IMR-90 (cell line): Measurements from ENCODE around the gene EPB41L3. TPM values are rescaled to one million over a fixed set of nuclear protein-coding genes. Genes with fewer than 3 reads are reported as not detected.

Experiments
- ATAC-seq: fragments of 200-7000 bp; cut with Tn5 transposase; 2 replicates; pipeline ENCODE4 v1.9.1; 2020; ENCODE audit warnings: low read depth, mild to moderate bottlenecking, moderate library complexity
- BruUV-seq: library from RNA; stranded (reverse); fragments of 400-500 nt; replicated peaks from 2 replicates; lab custom pipeline; 2021; lab: Mats Ljungman, UMichigan
- CTCF ChIA-PET: fragments of 300-600 bp; formaldehyde crosslinking; extraction: SDS; loops from one replicate; lab custom pipeline; 2021; ENCODE audit warnings: antibody characterized with exemption; lab: Yijun Ruan, JAX
- POLR2A ChIA-PET: fragments of 300-600 bp; sonication (Branson Sonifier 250); formaldehyde crosslinking; loops from one replicate; lab custom pipeline; 2022; ENCODE audit warnings: antibody characterized with exemption; ENCODE audit not compliant: unreplicated experiment; lab: Charles Lee
- DNase-seq: peaks from one replicate; pipeline ENCODE4 v3.0.0; 2013
- H2AFZ ChIP-seq: replicated peaks from 2 replicates; pipeline ENCODE3; 2013; ENCODE audit warnings: low read length, mild to moderate bottlenecking; ENCODE audit not compliant: poor library complexity
- H2AK5ac ChIP-seq: 2 replicates; pipeline ENCODE4 v1.6.1; 2013; ENCODE audit warnings: low read depth, low read length, inconsistent platforms
- H2AK9ac ChIP-seq: replicated peaks from 2 replicates; pipeline ENCODE3; 2013; ENCODE audit warnings: mild to moderate bottlenecking, low read depth, low read length, moderate library complexity; ENCODE audit not compliant: poor library complexity
- H2BK120ac ChIP-seq: 2 replicates; pipeline ENCODE4 v1.6.1; 2013; ENCODE audit warnings: low read depth, low read length, inconsistent platforms
- H2BK15ac ChIP-seq: 3 replicates; pipeline ENCODE4 v1.6.1; 2013; ENCODE audit warnings: low read depth, low read length, inconsistent platforms
- H2BK20ac ChIP-seq: 2 replicates; pipeline ENCODE4 v1.6.1; 2013; ENCODE audit warnings: low read depth, mild to moderate bottlenecking, inconsistent platforms, low read length, moderate library complexity
- H2BK5ac ChIP-seq: 2 replicates; pipeline ENCODE4 v1.6.1; 2013; ENCODE audit warnings: mild to moderate bottlenecking, low read depth, low read length, inconsistent platforms; ENCODE audit not compliant: poor library complexity, severe bottlenecking
- H3K14ac ChIP-seq: replicated peaks from 2 replicates; pipeline ENCODE4 v1.6.1; 2013; ENCODE audit warnings: low read depth, low read length, inconsistent platforms
- H3K18ac ChIP-seq: 2 replicates; pipeline ENCODE4 v1.6.1; 2013; ENCODE audit warnings: low read depth, low read length, control low read depth
- H3K23ac ChIP-seq: 2 replicates; pipeline ENCODE4 v1.6.1; 2013; ENCODE audit warnings: low read depth, low read length, inconsistent platforms
- H3K27ac ChIP-seq: 2 replicates; pipeline ENCODE4 v1.5.1; 2013; ENCODE audit warnings: mild to moderate bottlenecking, control low read depth, low read length; ENCODE audit not compliant: insufficient read depth
- H3K27me3 ChIP-seq: 2 replicates; pipeline ENCODE4 v1.6.1; 2013; ENCODE audit warnings: low read length; ENCODE audit not compliant: control insufficient read depth, insufficient read depth
- H3K36me3 ChIP-seq: 2 replicates; pipeline ENCODE4 v1.6.1; 2013; ENCODE audit warnings: low read length, mixed read lengths; ENCODE audit not compliant: control insufficient read depth, insufficient read depth
- H3K4ac ChIP-seq: 2 replicates; pipeline ENCODE4 v1.6.1; 2013; ENCODE audit warnings: low read depth, low read length, inconsistent platforms
- H3K4me1 ChIP-seq: 2 replicates; pipeline ENCODE4 v1.6.1; 2013; ENCODE audit warnings: low read length, mixed read lengths; ENCODE audit not compliant: control insufficient read depth, insufficient read depth
- H3K4me2 ChIP-seq: 2 replicates; pipeline ENCODE4 v1.6.1; 2013; ENCODE audit warnings: low read depth, mild to moderate bottlenecking, control low read depth, low read length, moderate library complexity
- H3K4me3 ChIP-seq: 2 replicates; pipeline ENCODE4 v1.5.1; 2013; ENCODE audit warnings: low read depth, mild to moderate bottlenecking, control low read depth, low read length, moderate library complexity; ENCODE audit not compliant: insufficient read depth
- H3K56ac ChIP-seq: 2 replicates; pipeline ENCODE4 v1.6.1; 2013; ENCODE audit warnings: low read length, inconsistent platforms; ENCODE audit not compliant: insufficient read depth; ENCODE audit errors: extremely low read depth
- H3K79me1 ChIP-seq, 2 experiments: 2 replicates each; pipeline ENCODE4 v1.6.1; 2013; ENCODE audit warnings: low read length in 2 of 2, inconsistent platforms in 1 of 2, low read depth in 1 of 2
- H3K9ac ChIP-seq: 2 replicates; pipeline ENCODE4 v1.6.1; 2013; ENCODE audit warnings: low read depth, low read length, control low read depth
- H3K9me1 ChIP-seq: 2 replicates; pipeline ENCODE4 v1.6.1; 2013; ENCODE audit warnings: low read length, inconsistent platforms; ENCODE audit not compliant: insufficient read depth
- H3K9me3 ChIP-seq: 2 replicates; pipeline ENCODE4 v1.6.1; 2013; ENCODE audit warnings: low read length; ENCODE audit not compliant: control insufficient read depth, insufficient read depth
- H4K20me1 ChIP-seq: 2 replicates; pipeline ENCODE4 v1.6.1; 2013; ENCODE audit warnings: low read length, inconsistent platforms; ENCODE audit not compliant: insufficient read depth
- H4K5ac ChIP-seq: 2 replicates; pipeline ENCODE4 v1.6.1; 2013; ENCODE audit warnings: mild to moderate bottlenecking, low read depth, low read length, control low read depth
- H4K8ac ChIP-seq, 2 experiments: 2 replicates each; pipeline ENCODE4 v1.6.1; 2013; ENCODE audit warnings: low read depth in 2 of 2, low read length in 2 of 2, control low read depth in 1 of 2, inconsistent platforms in 1 of 2
- H4K91ac ChIP-seq: 2 replicates; pipeline ENCODE4 v1.6.1; 2013; ENCODE audit warnings: low read depth, low read length, inconsistent platforms; ENCODE audit not compliant: insufficient read depth
- BHLHE40 ChIP-seq: fragments of 150-350 bp; IDR thresholded peaks from 2 replicates; pipeline ENCODE4 v1.6.1; 2016; ENCODE audit warnings: mild to moderate bottlenecking, low read depth, low read length
- CEBPB ChIP-seq: IDR thresholded peaks from 2 replicates; pipeline ENCODE4 v1.6.1; 2012; ENCODE audit warnings: low read depth, low read length, improper control_type of control experiment
- CHD1 ChIP-seq: IDR thresholded peaks from 2 replicates; pipeline ENCODE4 v1.6.1; 2012; ENCODE audit warnings: low read depth, low read length, improper control_type of control experiment
- CTCF ChIP-seq: conservative IDR thresholded peaks from 2 replicates; pipeline ENCODE4 v1.5.1; 2012; ENCODE audit warnings: mild to moderate bottlenecking, low read depth, low read length, improper control_type of control experiment
- ELK1 ChIP-seq: fragments of 150-350 bp; IDR thresholded peaks from 2 replicates; pipeline ENCODE4 v1.6.1; 2016; ENCODE audit warnings: low read depth, mild to moderate bottlenecking, low read length, moderate library complexity, borderline replicate concordance
- MAZ ChIP-seq: IDR thresholded peaks from 2 replicates; pipeline ENCODE4 v1.6.1; 2012; ENCODE audit warnings: low read depth, mild to moderate bottlenecking, low read length, improper control_type of control experiment, moderate library complexity, borderline replicate concordance
- MXI1 ChIP-seq: IDR thresholded peaks from 2 replicates; pipeline ENCODE4 v1.6.1; 2012; ENCODE audit warnings: low read depth, mild to moderate bottlenecking, low read length, moderate library complexity, borderline replicate concordance
- POLR2A ChIP-seq: IDR thresholded peaks from 2 replicates; pipeline ENCODE4 v1.6.1; 2012; ENCODE audit warnings: mild to moderate bottlenecking, low read depth, low read length
- RAD21 ChIP-seq: IDR thresholded peaks from 2 replicates; pipeline ENCODE4 v1.6.1; 2012; ENCODE audit warnings: low read length, improper control_type of control experiment
- RCOR1 ChIP-seq: IDR thresholded peaks from 2 replicates; pipeline ENCODE4 v1.6.1; 2012; ENCODE audit warnings: mild to moderate bottlenecking, low read length, improper control_type of control experiment; ENCODE audit not compliant: insufficient replicate concordance
- RFX5 ChIP-seq: IDR thresholded peaks from 2 replicates; pipeline ENCODE4 v1.8.0; 2012; ENCODE audit warnings: low read depth, mild to moderate bottlenecking, low read length, moderate library complexity
- SMC3 ChIP-seq: fragments of 150-350 bp; IDR thresholded peaks from 2 replicates; pipeline ENCODE4 v1.6.1; 2016; ENCODE audit warnings: low read depth, mild to moderate bottlenecking, antibody characterized with exemption, low read length, moderate library complexity
- USF2 ChIP-seq: fragments of 150-350 bp; IDR thresholded peaks from 2 replicates; pipeline ENCODE4 v1.6.1; 2017; ENCODE audit warnings: mild to moderate bottlenecking, antibody characterized with exemption, low read length, low read depth
- WGBS, 2 experiments: methylation state at CpG; one replicate each; pipeline versions ENCODE4 v1.1.5 to v1.1.7; 2013; ENCODE audit warnings: missing lambda C conversion rate in 2 of 2; ENCODE audit not compliant: insufficient read length in 1 of 2; ENCODE audit errors: extremely low coverage in 2 of 2; 5-methylcytosine and 5-hydroxymethylcytosine counted together
- dilution Hi-C: fragments of 300-500 bp; cut with HindIII; formaldehyde crosslinking; loops from one replicate; pipeline ENCODE4 v1.14.3; 2018; ENCODE audit warnings: low sequenced_read_pairs; ENCODE audit not compliant: unreplicated experiment
- in situ Hi-C: fragments of 300-500 bp; cut with MboI; formaldehyde crosslinking; loops from 3 replicates; pipeline ENCODE4 v1.14.3; 2019; ENCODE audit warnings: low sequenced_read_pairs, inconsistent platforms, mixed read lengths
- intact Hi-C: fragments of 100-400 bp; cut with micrococcal nuclease; formaldehyde crosslinking; loops from 2 replicates; pipeline ENCODE4 v1.10.0; 2022
- polyA plus RNA-seq, 3 experiments: library from polyadenylated mRNA; depleted of rRNA; stranded (reverse); fragments of >200 nt; gene quantifications; 2 replicates each; pipeline ENCODE4 v1.2.3, GENCODE V29; 2012; ENCODE audit warnings: low replicate concordance in 1 of 3
- total RNA-seq: library from RNA; depleted of rRNA; stranded (reverse); fragments of >200 nt; gene quantifications from 2 replicates; pipeline ENCODE4 v1.2.3, GENCODE V29; 2012

EPB41L3 gene
- total and polyA plus RNA-seq, 2 of the 4 experiments (the other 2 are of a cell fraction): 36.6 to 70.3 TPM

GRCh38 chr18:5510135-5510846, 33.5 kb downstream of the EPB41L3 start:
- Histone ChIP-seq H3K27ac (no peak overlapping the region), H3K27me3 (no peaks in the 10 kb centered on the region), H2AK9ac (no peak overlapping the region), H4K20me1 (peaks cover 11% of the 10 kb centered on the region; the same call in 1 of the 2 replicates), H3K9ac (no peak overlapping the region), H3K9me1 (no peaks in the 10 kb centered on the region), H3K36me3 (no peaks in the 10 kb centered on the region), H2BK15ac (no peak overlapping the region), H3K4ac (no peak overlapping the region), H3K18ac (no peak overlapping the region), H3K9me3 (no peaks in the 10 kb centered on the region), H2BK120ac (no peak overlapping the region; the same call in 1 of the 2 replicates), H3K14ac (no peak overlapping the region), H4K91ac (no peak overlapping the region), H2BK20ac (no peak overlapping the region), H2AK5ac (no peak overlapping the region), H2AFZ (no peak overlapping the region), H3K4me3 (no peak overlapping the region), H4K5ac (no peak overlapping the region), H2BK5ac (no peak overlapping the region), H4K8ac (no peak overlapping the region), H3K4me2 (no peak overlapping the region), H3K79me1 (peaks cover 0 to 40% of the 10 kb centered on the region in 2 experiments; a peak in 3 of 4 replicates), H3K56ac (no peak overlapping the region), H3K4me1 (peaks cover 5% of the 10 kb centered on the region), H3K23ac (no peak overlapping the region)
- peak; percentile 78 for DNase-seq
- CTCF ChIA-PET: no interaction called here
- peak; percentile 69 for ATAC-seq
- 93% methylated on average over 3 of the region's 7 CpGs; no CpG with 5 or more reads in 1 of the 2 experiments for WGBS, 2 experiments
- dilution Hi-C loops (no loop called here), intact Hi-C loops (no loop called here), in situ Hi-C loops (no loop called here)
- no TSS peak for BruUV-seq
- POLR2A ChIA-PET: no interaction called here
- no peak for TF ChIP-seq MXI1
- no peak for TF ChIP-seq CTCF
- TF ChIP-seq USF2: no peak
- TF ChIP-seq RCOR1: no peak
- no peak for TF ChIP-seq MAZ
- no peak for TF ChIP-seq CEBPB
- TF ChIP-seq RAD21: no peak
- TF ChIP-seq RFX5: no peak
- no peak for TF ChIP-seq POLR2A
- no peak for TF ChIP-seq SMC3
- TF ChIP-seq ELK1: no peak
- TF ChIP-seq CHD1: no peak
- no peak for TF ChIP-seq BHLHE40
